NT2/D1 (cell line): ENCODE results near the gene CRY1.

ENCODE experiments used
- SUZ12 ChIP-seq: IDR thresholded peaks from 2 replicates; pipeline ENCODE4 v1.6.1; 2011; ENCODE audit not compliant: insufficient read length, insufficient read depth; ENCODE audit errors: extremely low read depth
- YY1 ChIP-seq: IDR thresholded peaks from 2 replicates; pipeline ENCODE4 v1.6.1; 2011; ENCODE audit not compliant: insufficient read length, insufficient read depth
- ZNF274 ChIP-seq: IDR thresholded peaks from 2 replicates; pipeline ENCODE4 v1.6.1; 2011; ENCODE audit warnings: mild to moderate bottlenecking, low read depth, low read length

- TF ChIP-seq SUZ12, result no peak
- TF ChIP-seq ZNF274, result no peak
- TF ChIP-seq YY1, result no peak
Observed at GRCh38 chr12:107090711-107091110, 2.6 kb downstream of the CRY1 start.
